ENCODE data around the gene CUX1.

GRCh38 chr7:101845974-101846373 lies 28.5 kb downstream of the CUX1 start:
- TF ChIP-seq CTCF (IDR thresholded peaks at IDR 0.05; ENCODE audit: borderline replicate concordance, extremely low read depth, low read length, poor library complexity, severe bottlenecking): no peak
- TF ChIP-seq EZH2 (IDR thresholded peaks at IDR 0.05; ENCODE audit: borderline replicate concordance, low read depth, low read length, severe bottlenecking): no peak
